HepG2 (cell line): Measurements from ENCODE around the gene BCL2L13. TPM values are rescaled to one million over a fixed set of nuclear protein-coding genes. Genes with fewer than 3 reads are reported as not detected.

Experiments used
- GTF3A ChIP-seq: sonication (generic); formaldehyde crosslinking; conservative IDR thresholded peaks from 2 replicates; pipeline ENCODE4 v1.4.0; 2020; ENCODE audit warnings: mild to moderate bottlenecking, missing genetic modification reagents
- HIVEP1 ChIP-seq: sonication (generic); formaldehyde crosslinking; IDR thresholded peaks from 2 replicates; pipeline ENCODE4 v1.4.0; 2020; ENCODE audit warnings: mild to moderate bottlenecking, missing genetic modification reagents
- IRX3 ChIP-seq: sonication (generic); formaldehyde crosslinking; IDR thresholded peaks from 2 replicates; pipeline ENCODE4 v1.8.1; 2023; ENCODE audit warnings: mild to moderate bottlenecking, low read depth, missing genetic modification reagents, borderline replicate concordance
- MBNL3 ChIP-seq: fragments of 250-450 bp; sonication (Bioruptor Pico); conservative IDR thresholded peaks from 2 replicates; pipeline ENCODE4 v1.8.0; 2022; ENCODE audit warnings: mild to moderate bottlenecking, inconsistent platforms
- MED8 ChIP-seq: sonication (generic); formaldehyde crosslinking; IDR thresholded peaks from 2 replicates; pipeline ENCODE4 v1.8.1; 2023; ENCODE audit warnings: mild to moderate bottlenecking, missing genetic modification reagents; ENCODE audit not compliant: insufficient replicate concordance
- NFIC ChIP-seq: IDR thresholded peaks from 2 replicates; pipeline ENCODE4 v1.6.1; 2012; ENCODE audit warnings: mild to moderate bottlenecking, low read length, inconsistent platforms
- RAD21 ChIP-seq: fragments of 450-650 bp; formaldehyde crosslinking; IDR thresholded peaks from 2 replicates; pipeline ENCODE4 v1.5.0; 2020; ENCODE audit warnings: mild to moderate bottlenecking
- RFXAP ChIP-seq: sonication (generic); formaldehyde crosslinking; IDR thresholded peaks from 2 replicates; pipeline ENCODE4 v1.4.0; 2020; ENCODE audit warnings: missing genetic modification reagents, borderline replicate concordance
- ZIK1 ChIP-seq: sonication (generic); formaldehyde crosslinking; IDR thresholded peaks from 2 replicates; pipeline ENCODE4 v1.5.0; 2020; ENCODE audit warnings: mild to moderate bottlenecking, low read depth, missing genetic modification reagents, borderline replicate concordance
- ZNF274 ChIP-seq: sonication (generic); formaldehyde crosslinking; IDR thresholded peaks from 2 replicates; pipeline ENCODE4 v1.5.1; 2020; ENCODE audit warnings: mild to moderate bottlenecking, missing genetic modification reagents
- ZNF367 ChIP-seq: sonication (generic); formaldehyde crosslinking; IDR thresholded peaks from 2 replicates; pipeline ENCODE4 v1.4.0; 2020; ENCODE audit warnings: missing genetic modification reagents, borderline replicate concordance
- ZNF550 ChIP-seq: sonication (generic); formaldehyde crosslinking; IDR thresholded peaks from 2 replicates; pipeline ENCODE4 v1.4.0; 2020; ENCODE audit warnings: mild to moderate bottlenecking, missing genetic modification reagents, borderline replicate concordance
- ZNF569 ChIP-seq: sonication (generic); formaldehyde crosslinking; IDR thresholded peaks from 2 replicates; pipeline ENCODE4 v1.5.0; 2020; ENCODE audit warnings: mild to moderate bottlenecking, missing genetic modification reagents, moderate library complexity, borderline replicate concordance
- ZNF780A ChIP-seq: sonication (generic); formaldehyde crosslinking; IDR thresholded peaks from 2 replicates; pipeline ENCODE4 v1.8.0; 2022; ENCODE audit warnings: mild to moderate bottlenecking, missing genetic modification reagents, moderate library complexity
- ZNF839 ChIP-seq: sonication (generic); formaldehyde crosslinking; IDR thresholded peaks from 2 replicates; pipeline ENCODE4 v1.4.0; 2020; ENCODE audit warnings: missing genetic modification reagents, mild to moderate bottlenecking, borderline replicate concordance
- polyA plus RNA-seq, 8 experiments: library from polyadenylated mRNA; depleted of rRNA in 3 of 8; stranded (reverse) in 7 of 8; unstranded in 1 of 8; fragments of >200 nt; fragmentation: Illumina TruSeq in 4 of 8; extraction: Trizol in 4 of 8; gene quantifications; 2 replicates each; pipeline versions ENCODE4 v1.2.1 to v1.2.3, GENCODE V29; 2011 to 2016; ENCODE audit warnings: low read depth in 4 of 8, missing spikeins in 1 of 8, mixed read lengths in 1 of 8; ENCODE audit not compliant: insufficient read depth in 1 of 8
- total RNA-seq, 5 experiments: library from RNA; depleted of rRNA; stranded (reverse); fragments of >200 nt; fragmentation: Illumina TruSeq; extraction: Trizol; gene quantifications; 2 replicates each; pipeline ENCODE4 v1.2.3, GENCODE V29; 2016; ENCODE audit warnings: low read depth in 1 of 5
- TF ChIP-seq, protein P1 (sequence below): sonication (generic); formaldehyde crosslinking; IDR thresholded peaks from 2 replicates; pipeline ENCODE4 v1.4.0; 2020; ENCODE audit warnings: missing genetic modification reagents
- TF ChIP-seq, protein P2 (sequence below): IDR thresholded peaks from 2 replicates; pipeline ENCODE4 v1.6.1; 2016; ENCODE audit warnings: low read depth, borderline replicate concordance
- TF ChIP-seq, protein P3 (sequence below): sonication (generic); formaldehyde crosslinking; conservative IDR thresholded peaks from 2 replicates; pipeline ENCODE4 v1.8.0; 2022; ENCODE audit warnings: missing genetic modification reagents
- TF ChIP-seq, protein P4 (sequence below): sonication (generic); formaldehyde crosslinking; IDR thresholded peaks from 2 replicates; pipeline ENCODE4 v1.4.0; 2020; ENCODE audit warnings: missing genetic modification reagents

Gene BCL2L13
- total and polyA plus RNA-seq, 2 of the 13 experiments (the other 11 are each of a cell fraction or from before 2014, with no cell fraction given), result 13.5 to 14.6 TPM

GRCh38 chr22:17638432-17639246 is at the start of gene BCL2L13 (continued):
- TF ChIP-seq, protein P1, sequence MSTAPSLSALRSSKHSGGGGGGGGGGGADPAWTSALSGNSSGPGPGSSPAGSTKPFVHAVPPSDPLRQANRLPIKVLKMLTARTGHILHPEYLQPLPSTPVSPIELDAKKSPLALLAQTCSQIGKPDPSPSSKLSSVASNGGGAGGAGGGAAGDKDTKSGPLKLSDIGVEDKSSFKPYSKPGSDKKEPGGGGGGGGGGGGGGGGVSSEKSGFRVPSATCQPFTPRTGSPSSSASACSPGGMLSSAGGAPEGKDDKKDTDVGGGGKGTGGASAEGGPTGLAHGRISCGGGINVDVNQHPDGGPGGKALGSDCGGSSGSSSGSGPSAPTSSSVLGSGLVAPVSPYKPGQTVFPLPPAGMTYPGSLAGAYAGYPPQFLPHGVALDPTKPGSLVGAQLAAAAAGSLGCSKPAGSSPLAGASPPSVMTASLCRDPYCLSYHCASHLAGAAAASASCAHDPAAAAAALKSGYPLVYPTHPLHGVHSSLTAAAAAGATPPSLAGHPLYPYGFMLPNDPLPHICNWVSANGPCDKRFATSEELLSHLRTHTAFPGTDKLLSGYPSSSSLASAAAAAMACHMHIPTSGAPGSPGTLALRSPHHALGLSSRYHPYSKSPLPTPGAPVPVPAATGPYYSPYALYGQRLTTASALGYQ (CRISPR knock-in tag), result 0 out of 2 replicates have a peak, but pooled peaks have one; percentile 26
- TF ChIP-seq, protein P2, sequence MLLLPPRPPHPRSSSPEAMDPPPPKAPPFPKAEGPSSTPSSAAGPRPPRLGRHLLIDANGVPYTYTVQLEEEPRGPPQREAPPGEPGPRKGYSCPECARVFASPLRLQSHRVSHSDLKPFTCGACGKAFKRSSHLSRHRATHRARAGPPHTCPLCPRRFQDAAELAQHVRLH (CRISPR knock-in tag), result no peak; the same call in 1 of the 2 replicates
- TF ChIP-seq GTF3A (CRISPR knock-in tag) (no peak), MBNL3 (no peak), ZNF274 (CRISPR knock-in tag) (no peak; the same call in 1 of the 2 replicates), RFXAP (CRISPR knock-in tag) (0 out of 2 replicates have a peak, but pooled peaks have one; percentile 34), NFIC (no peak), ZNF550 (no peak), ZNF367 (CRISPR knock-in tag) (no peak), ZNF839 (CRISPR knock-in tag) (no peak), ZNF569 (CRISPR knock-in tag) (no peak), HIVEP1 (peak; percentile 75; the same call in 1 of the 2 replicates), ZIK1 (CRISPR knock-in tag) (no peak), ZNF780A (CRISPR knock-in tag) (no peak), MED8 (peak; percentile 91), RAD21 (CRISPR knock-in tag) (no peak), IRX3 (peak; percentile 55; the same call in 1 of the 2 replicates)
- TF ChIP-seq, protein P3, sequence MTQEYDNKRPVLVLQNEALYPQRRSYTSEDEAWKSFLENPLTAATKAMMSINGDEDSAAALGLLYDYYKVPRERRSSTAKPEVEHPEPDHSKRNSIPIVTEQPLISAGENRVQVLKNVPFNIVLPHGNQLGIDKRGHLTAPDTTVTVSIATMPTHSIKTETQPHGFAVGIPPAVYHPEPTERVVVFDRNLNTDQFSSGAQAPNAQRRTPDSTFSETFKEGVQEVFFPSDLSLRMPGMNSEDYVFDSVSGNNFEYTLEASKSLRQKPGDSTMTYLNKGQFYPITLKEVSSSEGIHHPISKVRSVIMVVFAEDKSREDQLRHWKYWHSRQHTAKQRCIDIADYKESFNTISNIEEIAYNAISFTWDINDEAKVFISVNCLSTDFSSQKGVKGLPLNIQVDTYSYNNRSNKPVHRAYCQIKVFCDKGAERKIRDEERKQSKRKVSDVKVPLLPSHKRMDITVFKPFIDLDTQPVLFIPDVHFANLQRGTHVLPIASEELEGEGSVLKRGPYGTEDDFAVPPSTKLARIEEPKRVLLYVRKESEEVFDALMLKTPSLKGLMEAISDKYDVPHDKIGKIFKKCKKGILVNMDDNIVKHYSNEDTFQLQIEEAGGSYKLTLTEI (CRISPR knock-in tag), result no peak
- TF ChIP-seq, protein P4, sequence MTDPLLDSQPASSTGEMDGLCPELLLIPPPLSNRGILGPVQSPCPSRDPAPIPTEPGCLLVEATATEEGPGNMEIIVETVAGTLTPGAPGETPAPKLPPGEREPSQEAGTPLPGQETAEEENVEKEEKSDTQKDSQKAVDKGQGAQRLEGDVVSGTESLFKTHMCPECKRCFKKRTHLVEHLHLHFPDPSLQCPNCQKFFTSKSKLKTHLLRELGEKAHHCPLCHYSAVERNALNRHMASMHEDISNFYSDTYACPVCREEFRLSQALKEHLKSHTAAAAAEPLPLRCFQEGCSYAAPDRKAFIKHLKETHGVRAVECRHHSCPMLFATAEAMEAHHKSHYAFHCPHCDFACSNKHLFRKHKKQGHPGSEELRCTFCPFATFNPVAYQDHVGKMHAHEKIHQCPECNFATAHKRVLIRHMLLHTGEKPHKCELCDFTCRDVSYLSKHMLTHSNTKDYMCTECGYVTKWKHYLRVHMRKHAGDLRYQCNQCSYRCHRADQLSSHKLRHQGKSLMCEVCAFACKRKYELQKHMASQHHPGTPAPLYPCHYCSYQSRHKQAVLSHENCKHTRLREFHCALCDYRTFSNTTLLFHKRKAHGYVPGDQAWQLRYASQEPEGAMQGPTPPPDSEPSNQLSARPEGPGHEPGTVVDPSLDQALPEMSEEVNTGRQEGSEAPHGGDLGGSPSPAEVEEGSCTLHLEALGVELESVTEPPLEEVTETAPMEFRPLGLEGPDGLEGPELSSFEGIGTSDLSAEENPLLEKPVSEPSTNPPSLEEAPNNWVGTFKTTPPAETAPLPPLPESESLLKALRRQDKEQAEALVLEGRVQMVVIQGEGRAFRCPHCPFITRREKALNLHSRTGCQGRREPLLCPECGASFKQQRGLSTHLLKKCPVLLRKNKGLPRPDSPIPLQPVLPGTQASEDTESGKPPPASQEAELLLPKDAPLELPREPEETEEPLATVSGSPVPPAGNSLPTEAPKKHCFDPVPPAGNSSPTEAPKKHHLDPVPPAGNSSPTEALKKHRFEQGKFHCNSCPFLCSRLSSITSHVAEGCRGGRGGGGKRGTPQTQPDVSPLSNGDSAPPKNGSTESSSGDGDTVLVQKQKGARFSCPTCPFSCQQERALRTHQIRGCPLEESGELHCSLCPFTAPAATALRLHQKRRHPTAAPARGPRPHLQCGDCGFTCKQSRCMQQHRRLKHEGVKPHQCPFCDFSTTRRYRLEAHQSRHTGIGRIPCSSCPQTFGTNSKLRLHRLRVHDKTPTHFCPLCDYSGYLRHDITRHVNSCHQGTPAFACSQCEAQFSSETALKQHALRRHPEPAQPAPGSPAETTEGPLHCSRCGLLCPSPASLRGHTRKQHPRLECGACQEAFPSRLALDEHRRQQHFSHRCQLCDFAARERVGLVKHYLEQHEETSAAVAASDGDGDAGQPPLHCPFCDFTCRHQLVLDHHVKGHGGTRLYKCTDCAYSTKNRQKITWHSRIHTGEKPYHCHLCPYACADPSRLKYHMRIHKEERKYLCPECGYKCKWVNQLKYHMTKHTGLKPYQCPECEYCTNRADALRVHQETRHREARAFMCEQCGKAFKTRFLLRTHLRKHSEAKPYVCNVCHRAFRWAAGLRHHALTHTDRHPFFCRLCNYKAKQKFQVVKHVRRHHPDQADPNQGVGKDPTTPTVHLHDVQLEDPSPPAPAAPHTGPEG (CRISPR knock-in tag), result 0 out of 2 replicates have a peak, but pooled peaks have one; percentile 70
